OCI-LY7 (cell line): Measurements from ENCODE around the gene IER5L. TPM values are rescaled to one million over a fixed set of nuclear protein-coding genes. Genes with fewer than 3 reads are reported as not detected.
A peak's percentile ranks its signal among the peaks of the same experiment; 100 is the strongest.

Experiments
- BruUV-seq: library from RNA; stranded (reverse); fragments of 400-500 nt; replicated peaks from 2 replicates; lab custom pipeline; 2021; lab: Mats Ljungman, UMichigan
- CTCF ChIA-PET: fragments of 300-600 bp; sonication (Branson Sonifier 250); formaldehyde crosslinking; loops from one replicate; lab custom pipeline; 2022; ENCODE audit warnings: antibody characterized with exemption; ENCODE audit not compliant: unreplicated experiment; lab: Charles Lee
- POLR2A ChIA-PET: fragments of 300-600 bp; sonication (Branson Sonifier 250); formaldehyde crosslinking; loops from one replicate; lab custom pipeline; 2022; ENCODE audit warnings: antibody characterized with exemption; lab: Charles Lee
- DNase-seq: peaks from one replicate; pipeline ENCODE4 v3.0.0-alpha.2; 2015; ENCODE audit warnings: low spot score
- H2AFZ ChIP-seq: fragments of 200-600 bp; sonication (generic), shearing (Covaris generic); 2 replicates; pipeline ENCODE4 v1.6.1; 2014; ENCODE audit warnings: mild to moderate bottlenecking, antibody characterized with exemption, low read length, moderate library complexity
- H3K27ac ChIP-seq: fragments of 200-600 bp; sonication (generic); 2 replicates; pipeline ENCODE4 v1.5.1; 2014; ENCODE audit warnings: mixed run types, low read depth, mild to moderate bottlenecking, moderate library complexity, low read length, inconsistent platforms; ENCODE audit not compliant: poor library complexity, severe bottlenecking
- H3K36me3 ChIP-seq: fragments of 200-600 bp; sonication (generic); 2 replicates; pipeline ENCODE4 v1.6.1; 2014; ENCODE audit warnings: mild to moderate bottlenecking, antibody characterized with exemption, low read length, moderate library complexity, mixed read lengths; ENCODE audit not compliant: insufficient read depth
- H3K4me1 ChIP-seq: fragments of 200-600 bp; sonication (generic); 2 replicates; pipeline ENCODE4 v1.5.1; 2014; ENCODE audit warnings: mild to moderate bottlenecking, low read length; ENCODE audit not compliant: insufficient read depth, poor library complexity, severe bottlenecking
- H3K4me2 ChIP-seq: fragments of 200-600 bp; sonication (generic); 2 replicates; pipeline ENCODE4 v1.6.1; 2014; ENCODE audit warnings: mild to moderate bottlenecking, low read length
- H3K4me3 ChIP-seq: fragments of 200-600 bp; sonication (generic); 2 replicates; pipeline ENCODE4 v1.5.1; 2014; ENCODE audit warnings: mild to moderate bottlenecking, low read depth, low read length; ENCODE audit not compliant: poor library complexity, severe bottlenecking
- H3K79me2 ChIP-seq: fragments of 200-600 bp; sonication (generic); 2 replicates; pipeline ENCODE4 v1.6.1; 2016; ENCODE audit warnings: low read depth, mild to moderate bottlenecking, low read length, moderate library complexity, mixed read lengths; ENCODE audit not compliant: insufficient read depth
- H3K9me2 ChIP-seq: fragments of 200-600 bp; sonication (generic); 2 replicates; pipeline ENCODE4 v1.6.1; 2016; ENCODE audit warnings: mild to moderate bottlenecking, low read length, mixed read lengths; ENCODE audit not compliant: insufficient read depth
- H3K9me3 ChIP-seq: fragments of 200-600 bp; sonication (generic); 2 replicates; pipeline ENCODE4 v1.6.1; 2014; ENCODE audit warnings: mild to moderate bottlenecking, mixed run types, low read length, mixed read lengths
- H4K20me1 ChIP-seq: fragments of 200-600 bp; sonication (generic); 2 replicates; pipeline ENCODE4 v1.6.1; 2014; ENCODE audit warnings: mild to moderate bottlenecking, antibody characterized with exemption, low read length, moderate library complexity, mixed read lengths; ENCODE audit not compliant: insufficient read depth
- CTCF ChIP-seq: fragments of 200-600 bp; sonication (generic); conservative IDR thresholded peaks from 2 replicates; pipeline ENCODE4 v1.5.1; 2014; ENCODE audit warnings: mild to moderate bottlenecking, antibody characterized with exemption, low read length, moderate library complexity, mixed read lengths
- EZH2phosphoT487 ChIP-seq: fragments of 200-600 bp; sonication (generic); IDR thresholded peaks from 2 replicates; pipeline ENCODE4 v1.6.1; 2018; ENCODE audit warnings: low read depth, borderline replicate concordance, mild to moderate bottlenecking, mixed run types, antibody characterized with exemption, low read length, moderate library complexity, mixed read lengths
- intact Hi-C: fragments of 100-400 bp; cut with micrococcal nuclease; formaldehyde crosslinking; loops from one replicate; pipeline ENCODE4 v1.10.0; 2022; ENCODE audit not compliant: unreplicated experiment
- total RNA-seq, 2 experiments: library from RNA; depleted of rRNA in 1 of 2; stranded (reverse); fragments of >200 nt in 1 of 2; shearing (Covaris generic) in 1 of 2; gene quantifications; 2 replicates each; pipeline ENCODE4 v1.2.3, GENCODE V29; 2014 to 2022

The IER5L gene
- total RNA-seq, 2 experiments from 2014 or later: 2.8 to 21.2 TPM

GRCh38 chr9:129166623-129167557 is 11.2 kb downstream of the IER5L start:
- ChIA-PET CTCF (no interaction called here), POLR2A (interaction anchor here (0.6 to 1.1 kb wide), 5 partner anchors 12 to 251 kb away, joined by 3 to 5 read pairs (median 4); no protein-coding TSS in a partner anchor)
- Histone ChIP-seq H3K27ac (no peak overlapping the region), H4K20me1 (no peaks in the 10 kb centered on the region), H3K9me2 (no peaks in the 10 kb centered on the region), H3K4me2 (peak overlapping the region; percentile 59), H2AFZ (peak overlapping the region; percentile 86), H3K9me3 (no peaks in the 10 kb centered on the region), H3K79me2 (no peaks in the 10 kb centered on the region), H3K4me1 (peaks cover 16% of the 10 kb centered on the region), H3K36me3 (no peaks in the 10 kb centered on the region), H3K4me3 (peak overlapping the region; percentile 46)
- peak; percentile 50 for DNase-seq
- BruUV-seq: no TSS peak
- TF ChIP-seq CTCF (no peak), EZH2phosphoT487 (no peak)
- intact Hi-C loops: no loop called here

GRCh38 chr9:129165198-129165597 is 12.9 kb downstream of the IER5L start:
- Histone ChIP-seq H3K4me3 (no peak overlapping the region), H3K4me2 (no peak overlapping the region), H3K4me1 (peaks cover 16% of the 10 kb centered on the region), H3K9me3 (no peaks in the 10 kb centered on the region), H3K36me3 (no peaks in the 10 kb centered on the region), H3K27ac (no peak overlapping the region), H3K79me2 (no peaks in the 10 kb centered on the region), H2AFZ (no peak overlapping the region), H4K20me1 (no peaks in the 10 kb centered on the region), H3K9me2 (no peaks in the 10 kb centered on the region)
- intact Hi-C loops: no loop called here
- BruUV-seq: no TSS peak
- CTCF ChIA-PET: no interaction called here
- no peak for TF ChIP-seq EZH2phosphoT487
- TF ChIP-seq CTCF: no peak
- DNase-seq: no peak
- POLR2A ChIA-PET: no interaction called here
